Mesenchymal stem cell (in vitro differentiated cells and primary cell): Measurements from ENCODE around the gene CHMP6.

ENCODE experiments used
- DNase-seq: peaks from one replicate; pipeline ENCODE4 v3.0.0-alpha.2; 2013
- H2AFZ ChIP-seq: one replicate; pipeline ENCODE4 v1.6.1; 2013; ENCODE audit warnings: low read depth, mild to moderate bottlenecking, control low read depth, inconsistent platforms, low read length, moderate library complexity
- H2AK5ac ChIP-seq: 2 replicates; pipeline ENCODE4 v1.6.1; 2013; ENCODE audit warnings: low read length, moderate library complexity, mild to moderate bottlenecking, inconsistent platforms; ENCODE audit not compliant: severe bottlenecking
- H2BK120ac ChIP-seq: one replicate; pipeline ENCODE4 v1.6.1; 2013; ENCODE audit warnings: low read depth, mild to moderate bottlenecking, inconsistent platforms, low read length, moderate library complexity
- H2BK12ac ChIP-seq, 2 experiments: one replicate each; pipeline ENCODE4 v1.6.1; 2013; ENCODE audit warnings: inconsistent platforms in 2 of 2, low read length in 2 of 2, mild to moderate bottlenecking in 2 of 2, moderate library complexity in 2 of 2, control low read depth in 1 of 2
- H2BK15ac ChIP-seq: one replicate; pipeline ENCODE4 v1.6.1; 2013; ENCODE audit warnings: mild to moderate bottlenecking, low read depth, inconsistent platforms; ENCODE audit not compliant: poor library complexity, severe bottlenecking
- H2BK5ac ChIP-seq: 2 replicates; pipeline ENCODE4 v1.6.1; 2013; ENCODE audit warnings: low read depth, mild to moderate bottlenecking, low read length, control low read depth, inconsistent platforms; ENCODE audit not compliant: poor library complexity, severe bottlenecking
- H3K14ac ChIP-seq, 2 experiments: one replicate each; pipeline ENCODE4 v1.6.1; 2013; ENCODE audit warnings: inconsistent platforms in 2 of 2, low read length in 2 of 2, control low read depth in 1 of 2, mild to moderate bottlenecking in 1 of 2, moderate library complexity in 1 of 2
- H3K18ac ChIP-seq, 2 experiments: one replicate each; pipeline ENCODE4 v1.6.1; 2013; ENCODE audit warnings: inconsistent platforms in 2 of 2, low read length in 2 of 2, control low read depth in 1 of 2, low read depth in 1 of 2, mild to moderate bottlenecking in 1 of 2
- H3K23ac ChIP-seq, 2 experiments: one replicate each; pipeline ENCODE4 v1.6.1; 2013; ENCODE audit warnings: inconsistent platforms in 2 of 2, low read length in 2 of 2, mild to moderate bottlenecking in 2 of 2, moderate library complexity in 2 of 2, control low read depth in 1 of 2
- H3K27ac ChIP-seq: 2 replicates; pipeline ENCODE4 v1.5.1; 2013; ENCODE audit warnings: mild to moderate bottlenecking, moderate library complexity, low read length, control low read depth, inconsistent platforms; ENCODE audit not compliant: poor library complexity, severe bottlenecking
- H3K27me3 ChIP-seq, 2 experiments: 2 replicates each; pipeline versions ENCODE4 v1.6.1 to v1.7.0; 2013; ENCODE audit warnings: low read length in 2 of 2, mild to moderate bottlenecking in 2 of 2, moderate library complexity in 2 of 2, control low read depth in 1 of 2, inconsistent platforms in 1 of 2; ENCODE audit not compliant: control insufficient read depth in 1 of 2, insufficient read depth in 1 of 2
- H3K36me3 ChIP-seq, 2 experiments: 2 replicates each; pipeline versions ENCODE4 v1.6.1 to v1.7.0; 2013; ENCODE audit warnings: low read length in 2 of 2, control low read depth in 1 of 2, inconsistent platforms in 1 of 2, low read depth in 1 of 2, mild to moderate bottlenecking in 1 of 2; ENCODE audit not compliant: insufficient read depth in 2 of 2, control insufficient read depth in 1 of 2
- H3K4ac ChIP-seq, 2 experiments: one replicate each; pipeline ENCODE4 v1.6.1; 2013; ENCODE audit warnings: inconsistent platforms in 2 of 2, low read length in 2 of 2, mild to moderate bottlenecking in 2 of 2, moderate library complexity in 2 of 2, control low read depth in 1 of 2, low read depth in 1 of 2
- H3K4me1 ChIP-seq: 2 replicates; pipeline ENCODE4 v1.6.1; 2013; ENCODE audit warnings: low read depth, low read length, control low read depth; ENCODE audit not compliant: control insufficient read depth, insufficient read depth
- H3K4me2 ChIP-seq: 2 replicates; pipeline ENCODE4 v1.6.1; 2013; ENCODE audit warnings: low read length, mild to moderate bottlenecking, inconsistent platforms; ENCODE audit not compliant: poor library complexity, severe bottlenecking
- H3K4me3 ChIP-seq, 2 experiments: 2 replicates each; pipeline versions ENCODE4 v1.5.1 to v1.7.0; 2013; ENCODE audit warnings: low read length in 2 of 2, mild to moderate bottlenecking in 2 of 2, control low read depth in 1 of 2, low read depth in 1 of 2; ENCODE audit not compliant: insufficient read depth in 1 of 2
- H3K79me1 ChIP-seq: replicated peaks from 2 replicates; pipeline ENCODE4 v1.6.1; 2013; ENCODE audit warnings: mild to moderate bottlenecking, control low read depth, low read length, inconsistent platforms; ENCODE audit not compliant: poor library complexity, severe bottlenecking
- H3K9ac ChIP-seq: 2 replicates; pipeline ENCODE4 v1.7.0; 2013; ENCODE audit warnings: mild to moderate bottlenecking, low read length, moderate library complexity
- H3K9me3 ChIP-seq: 2 replicates; pipeline ENCODE4 v1.7.0; 2013; ENCODE audit warnings: mild to moderate bottlenecking, low read length; ENCODE audit not compliant: control insufficient read depth
- H4K8ac ChIP-seq: one replicate; pipeline ENCODE4 v1.6.1; 2013; ENCODE audit warnings: inconsistent platforms, mild to moderate bottlenecking, low read length, moderate library complexity
- H4K91ac ChIP-seq: one replicate; pipeline ENCODE4 v1.6.1; 2013; ENCODE audit warnings: mild to moderate bottlenecking, low read length, inconsistent platforms
- WGBS: methylation state at CpG from one replicate; pipeline ENCODE4 v1.1.7; 2013; ENCODE audit warnings: mixed read lengths; 5-methylcytosine and 5-hydroxymethylcytosine counted together

Gene CHMP6

DNA sequence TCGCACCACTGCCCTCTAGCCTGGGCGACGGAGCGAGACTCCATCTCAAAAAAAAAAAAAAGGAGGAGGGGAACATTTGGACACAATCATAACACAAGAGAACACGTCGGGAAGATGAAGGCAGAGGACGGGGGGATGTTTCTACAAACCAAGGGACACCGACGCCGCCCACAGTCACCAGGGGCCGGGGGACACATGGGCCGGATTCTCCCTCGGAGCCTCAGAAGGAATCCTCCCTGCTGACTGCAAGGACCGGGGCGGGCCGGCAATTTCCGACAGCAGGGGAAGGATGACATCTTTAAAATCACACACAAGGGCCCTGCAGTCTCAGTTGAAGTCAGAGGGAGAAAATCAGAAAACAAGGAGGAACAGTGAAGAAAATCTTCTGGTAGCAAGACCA, 8.1 kb upstream of the CHMP6 start:
- H3K4me1 ChIP-seq: peaks cover 24% of the 10 kb centered on the region
- H3K79me1 ChIP-seq: no peaks in the 10 kb centered on the region
- no peak overlapping the region for H3K9ac ChIP-seq
- no peak overlapping the region for H2BK12ac ChIP-seq
- no peak overlapping the region for H4K8ac ChIP-seq
- H3K14ac ChIP-seq: no peak overlapping the region
- no peak overlapping the region for H2BK5ac ChIP-seq
- no peak overlapping the region for H4K91ac ChIP-seq
- H3K4me3 ChIP-seq: no peak overlapping the region
- no peak overlapping the region for H2BK120ac ChIP-seq
- H3K4ac ChIP-seq: no peak overlapping the region
- no peak overlapping the region for H3K18ac ChIP-seq
- H3K9me3 ChIP-seq: no peaks in the 10 kb centered on the region
- no peaks in the 10 kb centered on the region for H3K36me3 ChIP-seq
- H3K23ac ChIP-seq: no peak overlapping the region
- H2BK15ac ChIP-seq: no peak overlapping the region
- no peak overlapping the region for H3K4me2 ChIP-seq
- H2AFZ ChIP-seq: no peak overlapping the region
- WGBS: 89% methylated on average over 15 of the region's 17 CpGs
- DNase-seq: no peak
- H3K27me3 ChIP-seq: no peaks in the 10 kb centered on the region
- no peak overlapping the region for H3K27ac ChIP-seq
- H2AK5ac ChIP-seq: no peak overlapping the region

DNA sequence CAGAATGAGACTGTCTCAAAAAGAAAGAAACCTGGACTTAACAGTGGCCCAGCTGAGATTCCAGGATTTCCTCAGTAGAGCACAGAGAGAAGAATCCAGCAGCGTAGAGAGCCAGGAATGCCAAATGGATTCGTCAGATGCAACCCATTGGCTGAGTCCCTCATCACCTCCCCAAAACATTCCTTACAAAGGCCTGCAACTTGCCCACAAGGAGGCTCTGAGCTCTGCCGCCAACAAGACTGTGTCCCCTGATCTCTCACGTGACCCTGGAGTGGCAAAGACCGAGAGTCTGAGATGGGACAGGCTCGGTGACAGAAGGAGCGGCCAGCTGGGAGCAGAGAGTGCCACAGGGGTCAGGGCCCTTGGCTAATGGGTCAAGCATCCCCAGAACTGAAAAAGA, 6.9 kb upstream of the CHMP6 start:
- Histone ChIP-seq H3K79me1 (no peaks in the 10 kb centered on the region), H3K4me2 (no peak overlapping the region), H3K18ac (no peak overlapping the region), H3K27ac (peak overlapping the region; percentile 36), H2BK15ac (no peak overlapping the region), H3K36me3 (no peaks in the 10 kb centered on the region), H3K4me1 (peaks cover 23% of the 10 kb centered on the region), H3K9ac (peak overlapping the region; percentile 0), H2BK5ac (no peak overlapping the region), H3K27me3 (no peaks in the 10 kb centered on the region), H3K23ac (no peak overlapping the region), H2BK120ac (no peak overlapping the region), H2AFZ (no peak overlapping the region), H2BK12ac (no peak overlapping the region), H3K9me3 (no peaks in the 10 kb centered on the region), H3K14ac (no peak overlapping the region), H4K8ac (peak overlapping the region; percentile 39), H2AK5ac (no peak overlapping the region), H3K4me3 (no peak overlapping the region), H3K4ac (no peak overlapping the region), H4K91ac (no peak overlapping the region)
- peak; percentile 93 for DNase-seq
- WGBS: 35% methylated on average over 7 of the region's 7 CpGs

DNA sequence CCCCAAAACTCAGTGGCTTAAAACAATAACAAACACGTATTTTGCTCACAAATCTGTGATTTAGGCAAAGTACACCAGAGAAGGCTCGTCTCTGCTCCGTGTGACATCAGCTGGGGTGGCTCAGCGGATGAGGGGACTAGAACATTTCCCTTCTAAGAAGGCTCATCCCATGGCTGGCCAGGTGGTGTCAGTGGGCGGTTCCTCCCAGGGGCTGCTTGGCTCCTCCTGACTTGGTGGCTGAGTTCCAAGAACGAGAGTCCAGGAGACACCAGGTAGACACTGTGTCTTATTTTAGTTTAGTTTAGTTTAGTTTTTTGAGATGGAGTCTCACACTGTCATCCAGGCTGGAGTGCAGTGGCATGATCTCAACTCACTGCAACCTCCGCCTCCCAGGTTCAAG, 5.6 kb upstream of the CHMP6 start:
- Histone ChIP-seq H2BK5ac (no peak overlapping the region), H3K4me2 (no peak overlapping the region), H3K14ac (no peak overlapping the region), H3K4me3 (no peak overlapping the region), H3K27me3 (no peaks in the 10 kb centered on the region), H3K9me3 (no peaks in the 10 kb centered on the region), H4K91ac (no peak overlapping the region), H3K4me1 (peaks cover 21% of the 10 kb centered on the region), H3K27ac (no peak overlapping the region), H3K23ac (no peak overlapping the region), H3K79me1 (no peaks in the 10 kb centered on the region), H2BK15ac (no peak overlapping the region), H2AFZ (no peak overlapping the region), H2AK5ac (no peak overlapping the region), H3K36me3 (no peaks in the 10 kb centered on the region), H4K8ac (no peak overlapping the region), H3K9ac (no peak overlapping the region), H2BK120ac (no peak overlapping the region), H3K18ac (no peak overlapping the region), H3K4ac (no peak overlapping the region), H2BK12ac (peak overlapping the region in 1 of 2 experiments; percentile 8)
- WGBS: 96% methylated on average over 7 of the region's 7 CpGs
- DNase-seq: no peak

DNA sequence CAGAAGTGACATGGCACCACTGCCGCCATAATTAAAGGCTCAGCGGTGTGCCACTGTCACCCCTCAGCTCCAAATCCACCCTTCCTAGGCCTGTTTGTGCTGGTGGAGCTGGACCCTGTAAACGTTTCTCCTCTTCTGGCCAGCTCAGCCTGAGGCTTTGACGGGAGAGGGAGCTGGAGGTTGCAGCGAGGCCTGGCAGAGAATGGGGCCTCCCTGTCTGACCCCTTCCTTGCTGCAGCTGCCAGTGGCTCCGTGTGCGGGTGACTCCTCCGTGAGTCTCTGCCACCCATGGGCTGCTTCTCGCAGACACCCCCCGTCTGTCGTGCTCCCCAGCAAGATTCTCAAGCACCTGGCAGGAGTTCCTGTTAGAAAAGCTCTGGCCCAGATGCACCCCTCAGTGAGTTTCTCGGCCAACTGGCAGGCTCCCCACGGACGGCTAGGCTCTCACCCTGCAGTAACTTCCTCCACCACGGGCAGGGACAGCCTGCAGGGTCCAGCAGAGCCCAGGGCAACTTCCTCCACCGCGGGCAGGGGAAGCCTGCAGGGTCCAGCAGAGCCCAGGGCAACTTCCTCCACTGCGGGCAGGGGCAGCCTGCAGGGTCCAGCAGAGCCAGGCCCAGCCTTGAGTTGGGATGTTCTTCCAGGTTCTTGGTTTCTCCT, 4.7 kb upstream of the CHMP6 start:
- H2AK5ac ChIP-seq: no peak overlapping the region

More for the DNA sequence above, 4.7 kb upstream of the CHMP6 start:
- Histone ChIP-seq H3K4me1 (peaks cover 16% of the 10 kb centered on the region), H3K9me3 (no peaks in the 10 kb centered on the region), H4K91ac (no peak overlapping the region), H2BK120ac (no peak overlapping the region), H3K18ac (no peak overlapping the region), H3K27ac (no peak overlapping the region), H3K4me3 (no peak overlapping the region), H3K9ac (no peak overlapping the region), H3K23ac (no peak overlapping the region), H3K4ac (no peak overlapping the region), H2BK12ac (no peak overlapping the region), H3K4me2 (no peak overlapping the region), H2AFZ (no peak overlapping the region), H3K14ac (no peak overlapping the region), H3K79me1 (peaks cover 2% of the 10 kb centered on the region), H3K36me3 (no peaks in the 10 kb centered on the region), H3K27me3 (no peaks in the 10 kb centered on the region), H2BK15ac (no peak overlapping the region), H2BK5ac (no peak overlapping the region), H4K8ac (no peak overlapping the region)
- 90% methylated on average over 18 of the region's 18 CpGs for WGBS
- DNase-seq: no peak
